SK-N-SH (cell line): ENCODE results near the gene LTBP1. TPM values are rescaled to one million over a fixed set of nuclear protein-coding genes. Genes with fewer than 3 reads are reported as not detected.

Experiments
- CTCF ChIA-PET: fragments of 300-600, 350-600 bp; formaldehyde crosslinking; extraction: SDS; loops from one replicate; lab custom pipeline; 2021; lab: Yijun Ruan, JAX
- POLR2A ChIA-PET: fragments of 350-600 bp; sonication (Branson Sonifier 250); formaldehyde crosslinking; extraction: SDS; loops from one replicate; lab custom pipeline; 2020; ENCODE audit warnings: antibody characterized with exemption, inconsistent platforms; lab: Yijun Ruan, JAX
- DNase-seq: peaks from one replicate; pipeline ENCODE4 v3.0.0; 2012
- H2AFZ ChIP-seq: fragments of 200-600 bp; sonication (generic); 2 replicates; pipeline ENCODE4 v1.8.1; 2016; ENCODE audit warnings: antibody characterized with exemption, mild to moderate bottlenecking, low read depth
- H3F3A ChIP-seq: fragments of 200-600 bp; sonication (generic); replicated peaks from 2 replicates; pipeline ENCODE3; 2016; ENCODE audit warnings: antibody characterized with exemption, mild to moderate bottlenecking; ENCODE audit not compliant: insufficient read depth
- H3K27ac ChIP-seq, 2 experiments: fragments of 200-500 bp in 1 of 2; fragments of 200-600 bp in 1 of 2; sonication (Bioruptor generic) in 1 of 2; sonication (generic), shearing (Covaris generic) in 1 of 2; 2 replicates each; pipeline versions ENCODE4 v1.5.1 to v1.6.1; 2014 to 2016; ENCODE audit warnings: low read depth in 2 of 2, inconsistent platforms in 1 of 2, low read length in 1 of 2, mild to moderate bottlenecking in 1 of 2, mixed read lengths in 1 of 2
- H3K27me3 ChIP-seq: fragments of 200-600 bp; sonication (generic), shearing (Covaris generic); 2 replicates; pipeline ENCODE4 v1.6.1; 2016; ENCODE audit warnings: mixed run types; ENCODE audit not compliant: insufficient read depth
- H3K36me3 ChIP-seq, 2 experiments: fragments of 200-500 bp in 1 of 2; fragments of 200-600 bp in 1 of 2; sonication (Bioruptor generic) in 1 of 2; sonication (generic) in 1 of 2; replicated peaks in 1 of 2; 2 replicates each; pipeline versions ENCODE3 to v1.5.1; 2014 to 2016; ENCODE audit warnings: low read length in 1 of 2, mild to moderate bottlenecking in 1 of 2; ENCODE audit not compliant: insufficient read depth in 2 of 2, control insufficient read depth in 1 of 2
- H3K4me1 ChIP-seq, 2 experiments: fragments of 200-500 bp in 1 of 2; fragments of 200-600 bp in 1 of 2; sonication (Bioruptor generic) in 1 of 2; sonication (generic), shearing (Covaris generic) in 1 of 2; 2 replicates each; pipeline versions ENCODE4 v1.5.1 to v1.6.1; 2014 to 2016; ENCODE audit warnings: low read depth in 1 of 2, low read length in 1 of 2, mixed run types in 1 of 2; ENCODE audit not compliant: insufficient read depth in 2 of 2, control insufficient read depth in 1 of 2
- H3K4me2 ChIP-seq: fragments of 200-600 bp; sonication (generic), shearing (Covaris generic); 2 replicates; pipeline ENCODE4 v1.6.1; 2017; ENCODE audit warnings: mixed run types
- H3K4me3 ChIP-seq, 2 experiments: fragments of 200-500 bp in 1 of 2; fragments of 200-600 bp in 1 of 2; sonication (Bioruptor generic) in 1 of 2; sonication (generic), shearing (Covaris generic) in 1 of 2; 2 replicates each; pipeline versions ENCODE4 v1.5.1 to v1.8.1; 2014 to 2016; ENCODE audit warnings: low read depth in 2 of 2, inconsistent platforms in 1 of 2, low read length in 1 of 2, mild to moderate bottlenecking in 1 of 2, mixed read lengths in 1 of 2, moderate library complexity in 1 of 2
- H3K79me2 ChIP-seq: fragments of 200-600 bp; sonication (generic); 2 replicates; pipeline ENCODE4 v1.8.1; 2017; ENCODE audit warnings: mild to moderate bottlenecking; ENCODE audit not compliant: insufficient read depth
- H3K9ac ChIP-seq: fragments of 200-600 bp; sonication (generic); 2 replicates; pipeline ENCODE4 v1.6.1; 2017; ENCODE audit warnings: mixed run types
- H3K9me2 ChIP-seq: fragments of 200-600 bp; sonication (generic); 2 replicates; pipeline ENCODE4 v1.6.1; 2017; ENCODE audit warnings: mixed run types
- H3K9me3 ChIP-seq: fragments of 200-600 bp; sonication (generic); 2 replicates; pipeline ENCODE4 v1.6.1; 2017; ENCODE audit warnings: mixed run types, mild to moderate bottlenecking, moderate library complexity
- H4K20me1 ChIP-seq: fragments of 200-600 bp; sonication (generic); 2 replicates; pipeline ENCODE4 v1.6.1; 2017; ENCODE audit warnings: mild to moderate bottlenecking, mixed run types; ENCODE audit not compliant: insufficient read depth
- CTCF ChIP-seq: fragments of 200-600 bp; sonication (generic); IDR thresholded peaks from 2 replicates; pipeline ENCODE4 v1.6.1; 2017; ENCODE audit warnings: antibody characterized with exemption, mild to moderate bottlenecking, moderate library complexity
- EZH2phosphoT487 ChIP-seq: fragments of 200-600 bp; sonication (generic); IDR thresholded peaks from 2 replicates; pipeline ENCODE4 v1.6.1; 2017; ENCODE audit warnings: low read depth, mixed run types, mild to moderate bottlenecking, antibody characterized with exemption, moderate library complexity, borderline replicate concordance
- FOSL2 ChIP-seq: IDR thresholded peaks from 2 replicates; pipeline ENCODE4 v1.4.0; 2012; ENCODE audit warnings: low read depth, mild to moderate bottlenecking, moderate library complexity, borderline replicate concordance
- FOXM1 ChIP-seq: IDR thresholded peaks from 2 replicates; pipeline ENCODE4 v1.4.0; 2012; ENCODE audit warnings: low read depth, mild to moderate bottlenecking
- GABPA ChIP-seq: IDR thresholded peaks from 2 replicates; pipeline ENCODE4 v1.4.0; 2012; ENCODE audit warnings: low read depth, mild to moderate bottlenecking
- GATA2 ChIP-seq: sonication (generic); formaldehyde crosslinking; IDR thresholded peaks from 2 replicates; pipeline ENCODE4 v1.5.0; 2020; ENCODE audit warnings: mild to moderate bottlenecking, missing genetic modification reagents
- IRF3 ChIP-seq: fragments of 150-350 bp; IDR thresholded peaks from 2 replicates; pipeline ENCODE4 v1.6.1; 2016; ENCODE audit warnings: mild to moderate bottlenecking, low read depth, low read length
- MAX ChIP-seq: IDR thresholded peaks from 2 replicates; pipeline ENCODE4 v1.4.0; 2012; ENCODE audit warnings: low read depth
- MEF2A ChIP-seq: IDR thresholded peaks from 2 replicates; pipeline ENCODE4 v1.4.0; 2012; ENCODE audit warnings: low read depth, borderline replicate concordance
- NFIC ChIP-seq: IDR thresholded peaks from 2 replicates; pipeline ENCODE4 v1.4.0; 2012; ENCODE audit warnings: borderline replicate concordance
- PBX3 ChIP-seq: IDR thresholded peaks from 2 replicates; pipeline ENCODE4; 2012
- RAD21 ChIP-seq: IDR thresholded peaks from 2 replicates; pipeline ENCODE4 v1.6.1; 2012; ENCODE audit warnings: mild to moderate bottlenecking, low read length
- RCOR1 ChIP-seq: fragments of 150-350 bp; IDR thresholded peaks from 2 replicates; pipeline ENCODE4 v1.6.1; 2017; ENCODE audit warnings: antibody characterized with exemption, low read length
- REST ChIP-seq: IDR thresholded peaks from 2 replicates; pipeline ENCODE4 v1.6.1; 2012; ENCODE audit warnings: mild to moderate bottlenecking, low read depth, low read length, moderate library complexity
- RXRA ChIP-seq: IDR thresholded peaks from 2 replicates; pipeline ENCODE4 v1.4.0; 2012; ENCODE audit warnings: low read depth, mild to moderate bottlenecking, borderline replicate concordance
- TCF12 ChIP-seq: IDR thresholded peaks from 2 replicates; pipeline ENCODE4 v1.4.0; 2012
- ZBTB33 ChIP-seq: IDR thresholded peaks from 2 replicates; pipeline ENCODE4 v1.4.0; 2012; ENCODE audit warnings: low read depth, borderline replicate concordance
- WGBS: methylation state at CpG from one replicate; pipeline ENCODE4 v1.1.6; 2017; ENCODE audit warnings: low lambda C conversion rate; 5-methylcytosine and 5-hydroxymethylcytosine counted together
- polyA plus RNA-seq, 3 experiments: library from polyadenylated mRNA; depleted of rRNA; stranded (reverse); fragments of >200 nt; gene quantifications; 2 replicates each; pipeline ENCODE4 v1.2.3, GENCODE V29; 2012

LTBP1 gene
- polyA plus RNA-seq, 1 of the 3 experiments (the other 2 are of a cell fraction): 467 TPM

- TF ChIP-seq ZBTB33: no peak
These were observed 138.9 kb downstream of the LTBP1 start (continued) for GRCh38 chr2:33085646-33086045.

- no peak overlapping the region for H3K9ac ChIP-seq
- no peaks in the 10 kb centered on the region for H4K20me1 ChIP-seq
- POLR2A ChIA-PET: no interaction called here
- H3K9me3 ChIP-seq: no peaks in the 10 kb centered on the region
- no peak for DNase-seq
- no peaks in the 10 kb centered on the region for H3K36me3 ChIP-seq
- no peaks in the 10 kb centered on the region; a peak in 1 of 4 replicates for H3K4me1 ChIP-seq
- no peak overlapping the region for H3K27ac ChIP-seq
- WGBS: 72% methylated on average over 9 of the region's 9 CpGs
- no peaks in the 10 kb centered on the region for H3K27me3 ChIP-seq
- H3K9me2 ChIP-seq: no peaks in the 10 kb centered on the region
- H3F3A ChIP-seq: peaks cover 4% of the 10 kb centered on the region
- CTCF ChIA-PET: interaction anchor here (0.6 to 1.2 kb wide), 7 partner anchors 12 to 1610 kb away, joined by 3 read pairs; no protein-coding TSS in a partner anchor
- H3K79me2 ChIP-seq: no peaks in the 10 kb centered on the region
- peak; percentile 37 for TF ChIP-seq CTCF
- no peak for TF ChIP-seq GABPA
- TF ChIP-seq GATA2 (CRISPR knock-in tag): no peak
- TF ChIP-seq REST: no peak
- TF ChIP-seq FOXM1: no peak
- TF ChIP-seq EZH2phosphoT487: no peak
- no peak for TF ChIP-seq TCF12
- no peak for TF ChIP-seq NFIC
- TF ChIP-seq MAX: no peak
- TF ChIP-seq RCOR1: no peak
- TF ChIP-seq PBX3: no peak
- TF ChIP-seq IRF3: no peak
- no peak for TF ChIP-seq MEF2A
- TF ChIP-seq RXRA: no peak
- TF ChIP-seq ZBTB33: no peak
- 0 out of 2 replicates have a peak, but pooled peaks have one; percentile 18 for TF ChIP-seq RAD21
- no peak for TF ChIP-seq FOSL2
- H3K4me3 ChIP-seq: no peak overlapping the region
- no peak overlapping the region for H2AFZ ChIP-seq
- H3K4me2 ChIP-seq: no peak overlapping the region
These were observed 139.8 kb downstream of the LTBP1 start for GRCh38 chr2:33086400-33087015.
